GM18951 (cell line): ENCODE measurements around the gene MAB21L1.

Source experiments
- POLR2A ChIP-seq: IDR thresholded peaks from 4 replicates; pipeline ENCODE4 v1.6.1; 2011; ENCODE audit warnings: mild to moderate bottlenecking; ENCODE audit not compliant: insufficient read length, insufficient read depth; ENCODE audit errors: extremely low read depth
- in situ Hi-C: fragments of 300-500 bp; cut with MboI; formaldehyde crosslinking; loops from one replicate; pipeline ENCODE4 v1.12.0; 2022; ENCODE audit warnings: low sequenced_read_pairs, mixed read lengths, inconsistent platforms; ENCODE audit not compliant: unreplicated experiment

MAB21L1 gene

DNA sequence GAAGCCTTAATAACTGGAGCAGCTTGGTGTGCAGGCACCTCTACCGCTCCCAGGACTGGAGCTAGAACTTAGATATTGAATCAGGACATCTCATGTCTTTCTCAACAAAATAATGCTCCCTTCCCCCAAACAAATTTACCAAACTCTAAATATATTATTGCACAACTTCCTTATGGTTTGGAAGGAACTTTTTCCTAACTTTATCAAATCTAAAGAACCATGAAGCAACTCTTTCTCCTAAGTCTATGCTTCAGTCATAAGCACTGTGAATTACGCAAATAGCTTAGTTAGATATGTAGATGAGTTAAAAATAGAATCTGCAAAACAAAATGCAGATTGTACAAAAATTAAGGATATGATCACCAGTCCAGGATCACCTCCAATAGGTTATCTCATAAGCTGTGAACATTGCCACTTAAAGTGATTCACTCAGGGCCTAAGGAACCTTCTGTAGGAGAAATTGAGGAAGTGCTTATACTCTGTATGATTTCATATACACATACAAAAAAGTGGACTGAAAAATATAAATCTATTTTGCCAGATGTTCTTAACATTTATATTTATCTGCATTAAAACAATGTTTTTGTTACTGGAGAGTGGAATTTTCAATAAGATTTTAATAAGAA, 20.4 kb upstream of the MAB21L1 start:
- in situ Hi-C loops = no loop called here
- TF ChIP-seq POLR2A = no peak

- no peak for TF ChIP-seq POLR2A
Measured at GRCh38 chr13:35496006-35496405, 19.5 kb upstream of the MAB21L1 start.

GRCh38 chr13:35489050-35489449, 12.6 kb upstream of the MAB21L1 start:
- in situ Hi-C loops = no loop called here
- TF ChIP-seq POLR2A = no peak

More at GRCh38 chr13:35496006-35496405, 19.5 kb upstream of the MAB21L1 start:
- in situ Hi-C loops = no loop called here

DNA sequence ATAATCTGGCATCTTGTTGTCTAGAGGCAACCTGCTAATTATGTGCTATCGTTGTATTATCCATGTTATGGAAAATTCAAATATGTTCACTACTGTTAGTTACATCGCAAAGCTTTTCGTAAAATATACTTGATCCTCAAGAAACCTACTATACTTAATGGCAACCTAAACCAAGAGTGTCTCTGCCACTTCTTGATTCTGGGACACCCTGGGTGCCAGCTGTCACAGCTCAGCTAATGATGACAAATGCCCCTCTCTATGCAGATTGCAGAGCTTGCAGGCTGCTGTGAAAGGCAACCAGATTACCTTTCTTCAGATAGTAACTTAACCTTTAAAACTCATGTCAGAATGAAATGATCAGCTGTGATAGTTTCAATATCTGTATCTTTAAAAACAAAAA, 8.9 kb upstream of the MAB21L1 start:
- in situ Hi-C loops = no loop called here
- TF ChIP-seq POLR2A = no peak

- TF ChIP-seq POLR2A = no peak
- in situ Hi-C loops = no loop called here
Measured at GRCh38 chr13:35484384-35484783, 7.9 kb upstream of the MAB21L1 start.

GRCh38 chr13:35483761-35484160, 7.3 kb upstream of the MAB21L1 start:
- TF ChIP-seq POLR2A = no peak
- in situ Hi-C loops = no loop called here

DNA sequence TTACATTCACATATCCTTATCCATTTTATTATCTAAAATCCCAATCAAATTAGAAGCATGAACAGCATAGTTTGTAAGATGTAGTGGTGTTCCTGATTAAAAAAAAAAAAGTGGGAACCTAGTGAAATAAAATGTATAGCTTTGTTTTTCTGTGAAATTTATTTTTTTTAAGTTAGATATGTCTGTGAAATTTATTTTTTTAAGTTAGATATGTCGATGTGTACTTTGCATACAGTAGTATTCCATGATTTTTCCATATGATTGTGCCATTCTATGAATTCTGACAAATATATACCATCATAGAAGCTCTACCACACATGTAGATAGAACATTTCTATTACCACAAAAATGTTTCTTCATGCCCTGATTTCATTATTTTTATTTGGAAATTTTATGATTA, 6.0 kb upstream of the MAB21L1 start:
- in situ Hi-C loops = no loop called here
- TF ChIP-seq POLR2A = no peak

- in situ Hi-C loops = no loop called here
- TF ChIP-seq POLR2A = no peak
Measured at GRCh38 chr13:35481777-35482176, 5.3 kb upstream of the MAB21L1 start.

DNA sequence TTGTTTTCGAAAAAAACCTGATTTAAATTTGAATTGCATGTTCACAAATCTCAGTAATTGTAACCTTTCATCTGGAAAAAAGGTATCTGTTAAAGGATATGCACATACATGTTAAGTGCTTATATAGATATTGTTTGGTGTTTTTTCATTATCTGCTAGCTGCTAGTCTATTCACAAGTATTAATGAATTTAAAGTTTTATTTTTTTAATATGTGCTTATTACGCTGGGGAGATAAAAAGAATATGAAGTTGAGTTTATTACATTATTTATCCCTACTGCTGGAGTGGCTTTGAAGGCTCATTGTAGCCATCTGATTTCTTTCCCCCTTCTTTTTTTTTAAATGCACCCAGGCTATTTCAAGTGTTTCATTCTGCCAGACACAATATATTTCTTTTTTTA, 3.9 kb upstream of the MAB21L1 start:
- no peak for TF ChIP-seq POLR2A
- in situ Hi-C loops = no loop called here

DNA sequence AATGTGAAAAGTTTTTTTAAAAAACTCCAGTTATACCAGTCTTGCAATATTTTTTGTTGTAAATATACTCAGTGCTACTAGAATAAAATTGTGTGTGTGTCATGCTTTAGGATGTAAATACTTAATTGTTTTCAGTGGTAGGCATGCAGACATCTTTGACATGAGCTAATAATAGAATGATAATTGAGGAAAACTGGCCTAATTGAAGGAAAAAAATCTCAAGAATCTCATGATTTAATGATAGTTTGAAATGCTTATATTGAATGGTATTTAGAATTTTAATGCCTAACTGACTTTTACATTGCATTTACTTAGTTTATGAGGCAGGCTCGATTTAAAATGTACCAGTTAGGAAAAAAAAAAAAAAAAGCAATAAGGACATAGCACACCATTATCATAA, 3.2 kb upstream of the MAB21L1 start:
- TF ChIP-seq POLR2A = no peak
- in situ Hi-C loops = no loop called here

GRCh38 chr13:35479038-35479492, 2.6 kb upstream of the MAB21L1 start:
- in situ Hi-C loops = no loop called here

GRCh38 chr13:35478271-35479037, 2.0 kb upstream of the MAB21L1 start:
- no peak for TF ChIP-seq POLR2A
- in situ Hi-C loops = no loop called here

More at GRCh38 chr13:35479038-35479492, 2.6 kb upstream of the MAB21L1 start:
- TF ChIP-seq POLR2A = no peak

GRCh38 chr13:35477386-35477946, 977 bp upstream of the MAB21L1 start:
- no peak for TF ChIP-seq POLR2A
- in situ Hi-C loops = no loop called here
